ENCODE results near the gene RHCG.
"Not testable (repeated sequence)": the region's sequence is repeated elsewhere in the genome, so short reads cannot be mapped to it uniquely, and the experiment has no call there.

GRCh38 chr15:89468813-89469212, 27.6 kb downstream of the RHCG start:
- not testable (repeated sequence) for TF ChIP-seq POLR2A (IDR thresholded peaks at IDR 0.05); CTCF (IDR thresholded peaks at IDR 0.05 in 8 of 11, conservative IDR thresholded peaks at IDR 0.05 in 3 of 11); POLR2AphosphoS5 (IDR thresholded peaks at IDR 0.05)

Data from spleen (tissue), 7 donors.